GM18858 (cell line): ENCODE data around the gene CHAF1A.

Experiments
- ATAC-seq: cut with Tn5 transposase; IDR thresholded peaks from one replicate; pipeline ENCODE4 v1.9.1; 2021; ENCODE audit not compliant: unreplicated experiment

Gene CHAF1A

GRCh38 chr19:4376991-4377781, 25.3 kb upstream of the CHAF1A start:
- no peak for ATAC-seq

GRCh38 chr19:4378886-4379285, 23.6 kb upstream of the CHAF1A start:
- no peak for ATAC-seq

GRCh38 chr19:4379383-4380253, 22.8 kb upstream of the CHAF1A start:
- no peak for ATAC-seq

GRCh38 chr19:4380254-4380727, 22.1 kb upstream of the CHAF1A start:
- no peak for ATAC-seq

GRCh38 chr19:4385291-4386040, 17.0 kb upstream of the CHAF1A start:
- no peak for ATAC-seq

GRCh38 chr19:4386041-4386782, 16.2 kb upstream of the CHAF1A start:
- ATAC-seq: no peak

- ATAC-seq: no peak
Measured at GRCh38 chr19:4388337-4389063, 13.9 kb upstream of the CHAF1A start.

- no peak for ATAC-seq
Measured at GRCh38 chr19:4389064-4389375, 13.4 kb upstream of the CHAF1A start.

- ATAC-seq: no peak
Measured at GRCh38 chr19:4389511-4390016, 12.9 kb upstream of the CHAF1A start.

GRCh38 chr19:4390017-4390566, 12.3 kb upstream of the CHAF1A start:
- ATAC-seq: no peak

GRCh38 chr19:4390567-4391305, 11.7 kb upstream of the CHAF1A start:
- ATAC-seq: no peak

- no peak for ATAC-seq
Measured at GRCh38 chr19:4391306-4391693, 11.1 kb upstream of the CHAF1A start.

GRCh38 chr19:4391701-4392483, 10.5 kb upstream of the CHAF1A start:
- ATAC-seq: no peak

GRCh38 chr19:4393947-4394590, 8.4 kb upstream of the CHAF1A start:
- ATAC-seq: no peak

- ATAC-seq: no peak
Measured at GRCh38 chr19:4396949-4397783, 5.3 kb upstream of the CHAF1A start.

- ATAC-seq: no peak
Measured at GRCh38 chr19:4399812-4400134, 2.7 kb upstream of the CHAF1A start.
